ENCODE data around the gene FBLIM1. TPM values are rescaled to one million over a fixed set of nuclear protein-coding genes. Genes with fewer than 3 reads are reported as not detected.
A peak's percentile ranks its signal among the peaks of the same experiment; 100 is the strongest.

Gene FBLIM1, protein sequence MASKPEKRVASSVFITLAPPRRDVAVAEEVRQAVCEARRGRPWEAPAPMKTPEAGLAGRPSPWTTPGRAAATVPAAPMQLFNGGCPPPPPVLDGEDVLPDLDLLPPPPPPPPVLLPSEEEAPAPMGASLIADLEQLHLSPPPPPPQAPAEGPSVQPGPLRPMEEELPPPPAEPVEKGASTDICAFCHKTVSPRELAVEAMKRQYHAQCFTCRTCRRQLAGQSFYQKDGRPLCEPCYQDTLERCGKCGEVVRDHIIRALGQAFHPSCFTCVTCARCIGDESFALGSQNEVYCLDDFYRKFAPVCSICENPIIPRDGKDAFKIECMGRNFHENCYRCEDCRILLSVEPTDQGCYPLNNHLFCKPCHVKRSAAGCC
- 100 to 1,000 TPM in 3 of 4 donors, 10 to 100 TPM in 1; 50.3 to 502 (median 337) TPM for total RNA-seq

- H3K9me3 ChIP-seq, result no peaks in the 10 kb centered on the region
- H3K36me3 ChIP-seq, result peaks cover 0 to 3% (median 0%) of the 10 kb centered on the region in 3 donors
- H3K4me3 ChIP-seq, result peak within 1 kb of the TSS; percentile 40 to 71 (median 64)
- H3K4me1 ChIP-seq, result peaks cover 0 to 57% (median 5%) of the 10 kb centered on the region in 4 donors
- peaks cover 0 to 3% of the 10 kb centered on the region in 2 donors for H3K27me3 ChIP-seq
- DNase-seq, result no peak
- TF ChIP-seq, protein P1, sequence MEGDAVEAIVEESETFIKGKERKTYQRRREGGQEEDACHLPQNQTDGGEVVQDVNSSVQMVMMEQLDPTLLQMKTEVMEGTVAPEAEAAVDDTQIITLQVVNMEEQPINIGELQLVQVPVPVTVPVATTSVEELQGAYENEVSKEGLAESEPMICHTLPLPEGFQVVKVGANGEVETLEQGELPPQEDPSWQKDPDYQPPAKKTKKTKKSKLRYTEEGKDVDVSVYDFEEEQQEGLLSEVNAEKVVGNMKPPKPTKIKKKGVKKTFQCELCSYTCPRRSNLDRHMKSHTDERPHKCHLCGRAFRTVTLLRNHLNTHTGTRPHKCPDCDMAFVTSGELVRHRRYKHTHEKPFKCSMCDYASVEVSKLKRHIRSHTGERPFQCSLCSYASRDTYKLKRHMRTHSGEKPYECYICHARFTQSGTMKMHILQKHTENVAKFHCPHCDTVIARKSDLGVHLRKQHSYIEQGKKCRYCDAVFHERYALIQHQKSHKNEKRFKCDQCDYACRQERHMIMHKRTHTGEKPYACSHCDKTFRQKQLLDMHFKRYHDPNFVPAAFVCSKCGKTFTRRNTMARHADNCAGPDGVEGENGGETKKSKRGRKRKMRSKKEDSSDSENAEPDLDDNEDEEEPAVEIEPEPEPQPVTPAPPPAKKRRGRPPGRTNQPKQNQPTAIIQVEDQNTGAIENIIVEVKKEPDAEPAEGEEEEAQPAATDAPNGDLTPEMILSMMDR (IDR thresholded peaks at IDR 0.05), result no peak
- no peak for TF ChIP-seq POLR2A (IDR thresholded peaks at IDR 0.05)
- H3K27ac ChIP-seq, result peak within 1 kb of the TSS; percentile 71 to 95 (median 84)
These were observed at the start of gene FBLIM1 for GRCh38 chr1:15758343-15758931. TSS of gene FBLIM1 (plus strand) at chr1:15758795. CDS start at chr1:15764984, 6,189 bp downstream.

DNA sequence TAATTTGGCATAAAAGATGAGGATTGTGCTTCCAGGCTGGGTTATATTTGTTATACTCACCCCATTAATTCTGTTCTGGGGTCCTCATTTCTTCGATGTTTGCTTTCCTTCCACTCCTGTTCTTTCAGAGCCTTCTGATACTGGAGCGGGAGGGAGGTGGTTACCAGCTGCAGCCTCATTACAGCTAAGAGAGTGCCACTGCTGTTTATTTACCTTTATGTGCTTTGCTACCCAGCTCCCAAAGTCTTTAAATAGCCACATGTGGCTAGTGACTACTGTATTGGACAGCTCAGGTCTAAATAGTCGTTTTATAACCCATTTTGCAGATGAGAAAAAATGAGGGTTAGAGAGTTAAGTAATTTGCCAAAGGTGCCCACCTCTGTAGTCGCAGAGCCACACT, 49.4 kb upstream of the FBLIM1 start:
- no peaks in the 10 kb centered on the region for H3K9me3 ChIP-seq
- peaks cover 0 to 4% (median 0%) of the 10 kb centered on the region in 4 donors for H3K4me1 ChIP-seq
- TF ChIP-seq POLR2A (IDR thresholded peaks at IDR 0.05), result no peak
- TF ChIP-seq, protein P1 (IDR thresholded peaks at IDR 0.05), result no peak
- DNase-seq, result no peak
- peaks cover 0 to 3% (median 0%) of the 10 kb centered on the region in 3 donors for H3K36me3 ChIP-seq
- no peaks in the 10 kb centered on the region for H3K27me3 ChIP-seq
- no peak overlapping the region for H3K4me3 ChIP-seq
- no peak overlapping the region for H3K27ac ChIP-seq

DNA sequence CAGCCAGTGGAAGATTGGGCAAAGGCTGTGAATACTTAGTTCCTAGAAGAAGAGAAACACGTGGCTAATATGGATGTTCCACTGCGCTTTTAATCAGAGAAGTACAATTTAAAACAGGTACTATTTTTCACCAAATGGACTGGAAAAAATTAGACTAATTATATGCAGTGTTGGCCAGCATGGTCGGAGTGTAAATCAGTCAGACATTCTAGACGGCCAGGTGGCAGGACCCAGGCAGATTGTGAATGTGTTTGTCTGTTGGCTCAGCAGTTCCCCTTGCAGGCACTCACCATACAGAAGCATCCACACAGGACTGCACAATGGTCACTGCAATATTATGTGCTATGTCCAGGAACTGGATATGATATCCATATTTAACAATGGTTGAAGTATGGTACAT, 46.4 kb upstream of the FBLIM1 start:
- Histone ChIP-seq H3K9me3 (no peaks in the 10 kb centered on the region), H3K36me3 (peaks cover 0 to 10% (median 0%) of the 10 kb centered on the region in 3 donors), H3K4me1 (peaks cover 0 to 10% (median 0%) of the 10 kb centered on the region in 4 donors), H3K4me3 (no peak overlapping the region), H3K27ac (no peak overlapping the region), H3K27me3 (no peaks in the 10 kb centered on the region)
- DNase-seq, result no peak
- TF ChIP-seq, protein P1 (IDR thresholded peaks at IDR 0.05), result no peak
- TF ChIP-seq POLR2A (IDR thresholded peaks at IDR 0.05), result no peak

GRCh38 chr1:15714406-15715136, 44.0 kb upstream of the FBLIM1 start:
- Histone ChIP-seq H3K4me1 (peaks cover 0 to 10% (median 0%) of the 10 kb centered on the region in 4 donors), H3K4me3 (no peak overlapping the region), H3K27ac (peak overlapping the region in 1 of 4 donors; percentile 16), H3K36me3 (peaks cover 0 to 34% (median 0%) of the 10 kb centered on the region in 3 donors), H3K27me3 (no peaks in the 10 kb centered on the region), H3K9me3 (no peaks in the 10 kb centered on the region)
- no peak for TF ChIP-seq POLR2A (IDR thresholded peaks at IDR 0.05)
- TF ChIP-seq, protein P1 (IDR thresholded peaks at IDR 0.05), result no peak
- DNase-seq, result no peak

GRCh38 chr1:15717418-15718125, 41.0 kb upstream of the FBLIM1 start:
- peak overlapping the region in 1 of 4 donors; percentile 16 for H3K27ac ChIP-seq

More at GRCh38 chr1:15717418-15718125, 41.0 kb upstream of the FBLIM1 start:
- H3K4me3 ChIP-seq, result no peak overlapping the region
- no peaks in the 10 kb centered on the region for H3K27me3 ChIP-seq
- TF ChIP-seq, protein P1 (IDR thresholded peaks at IDR 0.05), result no peak
- no peak for TF ChIP-seq POLR2A (IDR thresholded peaks at IDR 0.05)
- no peak for DNase-seq
- peaks cover 0 to 10% (median 0%) of the 10 kb centered on the region in 4 donors for H3K4me1 ChIP-seq
- no peaks in the 10 kb centered on the region for H3K9me3 ChIP-seq
- peaks cover 0 to 63% (median 0%) of the 10 kb centered on the region in 3 donors for H3K36me3 ChIP-seq

Measured in Peyer's patch (tissue), 4 donors.